Thyroid gland (tissue), 4 donors: Measurements from ENCODE around the gene CSH1. TPM values are rescaled to one million over a fixed set of nuclear protein-coding genes. Genes with fewer than 3 reads are reported as not detected.
A peak's percentile ranks its signal among the peaks of the same experiment; 100 is the strongest.

Experiments
- DNase-seq, 2 donors: peaks; one replicate each; pipeline ENCODE4 v3.0.0-alpha.2; 2019
- H3K27ac ChIP-seq, 3 donors: fragments of 200-600 bp; sonication (generic); 1 replicate in 2 of 3; 2 replicates in 1 of 3; pipeline ENCODE4 v1.5.1; 2016 to 2019; ENCODE audit warnings: mild to moderate bottlenecking in 1 of 3, moderate library complexity in 1 of 3
- H3K27me3 ChIP-seq: fragments of 200-600 bp; sonication (generic); one replicate; pipeline ENCODE4 v1.5.1; 2019
- H3K36me3 ChIP-seq, 2 donors: fragments of 200-600 bp; sonication (generic); one replicate each; pipeline ENCODE4 v1.5.1; 2016 to 2019
- H3K4me1 ChIP-seq, 2 donors: fragments of 200-600 bp; sonication (generic); one replicate each; pipeline ENCODE4 v1.5.1; 2017 to 2019
- H3K4me3 ChIP-seq, 3 donors: fragments of 200-600 bp; sonication (generic); replicated peaks in 1 of 3; 1 replicate in 2 of 3; 2 replicates in 1 of 3; pipeline ENCODE4 v1.5.1; 2016; ENCODE audit warnings: mild to moderate bottlenecking in 1 of 3
- H3K9me3 ChIP-seq: fragments of 200-600 bp; sonication (generic); one replicate; pipeline ENCODE4 v1.5.1; 2017
- POLR2A ChIP-seq, 2 donors: fragments of 450-650 bp; IDR thresholded peaks; one replicate each; pipeline ENCODE4 v1.6.1; 2017; ENCODE audit warnings: antibody characterized with exemption in 2 of 2, mild to moderate bottlenecking in 2 of 2, moderate library complexity in 1 of 2
- WGBS, 2 donors: methylation state at CpG; one replicate each; pipeline ENCODE4 v1.1.5; 2017; 5-methylcytosine and 5-hydroxymethylcytosine counted together
- intact Hi-C: fragments of 100-400 bp; cut with DNase I; formaldehyde crosslinking; loops from one replicate; pipeline ENCODE4 v1.15.1; 2023
- total RNA-seq, 4 donors: library from RNA; depleted of rRNA; stranded (reverse); fragments of >200 nt; gene quantifications; one replicate each; pipeline ENCODE4 v1.2.3, GENCODE V29; 2016
- TF ChIP-seq, protein P1 (sequence below), 6 experiments: fragments of 200-600 bp in 3 of 6; fragments of 450-650 bp in 3 of 6; sonication (generic) in 3 of 6; IDR thresholded peaks; one replicate each; pipeline ENCODE4 v1.5.1; 2016 to 2019; ENCODE audit warnings: antibody characterized with exemption in 6 of 6, mild to moderate bottlenecking in 2 of 6, inconsistent platforms in 1 of 6, moderate library complexity in 1 of 6

The CSH1 gene
- total RNA-seq, 4 donors from 2014 or later = not detected

DNA sequence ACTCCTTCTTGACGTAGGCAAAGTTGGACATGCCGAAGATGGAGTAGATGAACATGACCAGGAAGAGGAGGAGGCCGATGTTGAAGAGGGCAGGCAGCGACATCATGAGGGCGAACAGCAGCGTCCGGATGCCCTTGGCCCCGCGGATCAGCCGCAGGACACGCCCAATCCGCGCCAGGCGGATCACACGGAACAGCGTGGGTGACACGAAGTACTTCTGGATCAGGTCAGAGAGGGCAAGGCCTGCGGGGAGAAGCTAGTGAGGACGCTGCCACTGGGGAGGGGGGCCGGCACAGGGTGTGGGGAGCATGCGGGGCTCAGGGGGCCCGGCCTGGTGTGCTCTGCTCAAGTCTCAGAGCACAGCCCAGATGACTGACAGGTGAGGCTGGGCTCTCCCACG lies 45.4 kb upstream of the CSH1 start:
- Histone ChIP-seq H3K9me3 (no peaks in the 10 kb centered on the region), H3K4me3 (no peak overlapping the region), H3K4me1 (peaks cover 13 to 18% of the 10 kb centered on the region in 2 donors), H3K27me3 (no peaks in the 10 kb centered on the region), H3K27ac (no peak overlapping the region), H3K36me3 (no peaks in the 10 kb centered on the region)
- TF ChIP-seq, protein P1, sequence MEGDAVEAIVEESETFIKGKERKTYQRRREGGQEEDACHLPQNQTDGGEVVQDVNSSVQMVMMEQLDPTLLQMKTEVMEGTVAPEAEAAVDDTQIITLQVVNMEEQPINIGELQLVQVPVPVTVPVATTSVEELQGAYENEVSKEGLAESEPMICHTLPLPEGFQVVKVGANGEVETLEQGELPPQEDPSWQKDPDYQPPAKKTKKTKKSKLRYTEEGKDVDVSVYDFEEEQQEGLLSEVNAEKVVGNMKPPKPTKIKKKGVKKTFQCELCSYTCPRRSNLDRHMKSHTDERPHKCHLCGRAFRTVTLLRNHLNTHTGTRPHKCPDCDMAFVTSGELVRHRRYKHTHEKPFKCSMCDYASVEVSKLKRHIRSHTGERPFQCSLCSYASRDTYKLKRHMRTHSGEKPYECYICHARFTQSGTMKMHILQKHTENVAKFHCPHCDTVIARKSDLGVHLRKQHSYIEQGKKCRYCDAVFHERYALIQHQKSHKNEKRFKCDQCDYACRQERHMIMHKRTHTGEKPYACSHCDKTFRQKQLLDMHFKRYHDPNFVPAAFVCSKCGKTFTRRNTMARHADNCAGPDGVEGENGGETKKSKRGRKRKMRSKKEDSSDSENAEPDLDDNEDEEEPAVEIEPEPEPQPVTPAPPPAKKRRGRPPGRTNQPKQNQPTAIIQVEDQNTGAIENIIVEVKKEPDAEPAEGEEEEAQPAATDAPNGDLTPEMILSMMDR (IDR thresholded peaks at IDR 0.05) = no peak
- TF ChIP-seq POLR2A (IDR thresholded peaks at IDR 0.05) = no peak
- DNase-seq = no peak
- intact Hi-C loops = no loop called here
- WGBS, 2 donors = 93 to 94% methylated on average over 23 of the region's 23 CpGs

DNA sequence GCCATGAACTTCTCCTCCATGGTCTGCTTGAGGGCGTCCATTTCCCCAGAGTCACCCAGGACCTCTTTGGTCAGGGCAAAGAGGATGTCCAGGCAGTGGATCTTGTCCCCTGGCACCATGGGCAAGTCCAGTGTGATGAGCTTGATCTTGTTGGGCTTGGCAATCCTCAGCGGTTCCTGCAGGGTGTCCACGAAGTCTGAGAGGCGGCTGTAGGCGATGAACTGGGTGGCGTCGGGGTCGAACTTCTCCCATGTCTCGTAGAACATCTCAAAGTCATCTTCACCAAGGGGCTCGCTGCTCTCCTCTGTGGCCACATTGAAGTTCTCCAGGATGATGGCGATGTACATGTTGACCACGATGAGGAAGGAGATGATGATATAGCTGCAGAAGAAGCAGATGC lies 44.8 kb upstream of the CSH1 start:
- intact Hi-C loops = no loop called here
- Histone ChIP-seq H3K9me3 (no peaks in the 10 kb centered on the region), H3K4me3 (no peak overlapping the region), H3K27ac (no peak overlapping the region), H3K27me3 (no peaks in the 10 kb centered on the region), H3K36me3 (no peaks in the 10 kb centered on the region), H3K4me1 (peaks cover 7 to 12% of the 10 kb centered on the region in 2 donors)
- DNase-seq = no peak
- TF ChIP-seq POLR2A (IDR thresholded peaks at IDR 0.05) = no peak
- TF ChIP-seq, protein P1 (IDR thresholded peaks at IDR 0.05) = no peak
- WGBS, 2 donors = 96 to 97% methylated on average over 12 of the region's 12 CpGs

DNA sequence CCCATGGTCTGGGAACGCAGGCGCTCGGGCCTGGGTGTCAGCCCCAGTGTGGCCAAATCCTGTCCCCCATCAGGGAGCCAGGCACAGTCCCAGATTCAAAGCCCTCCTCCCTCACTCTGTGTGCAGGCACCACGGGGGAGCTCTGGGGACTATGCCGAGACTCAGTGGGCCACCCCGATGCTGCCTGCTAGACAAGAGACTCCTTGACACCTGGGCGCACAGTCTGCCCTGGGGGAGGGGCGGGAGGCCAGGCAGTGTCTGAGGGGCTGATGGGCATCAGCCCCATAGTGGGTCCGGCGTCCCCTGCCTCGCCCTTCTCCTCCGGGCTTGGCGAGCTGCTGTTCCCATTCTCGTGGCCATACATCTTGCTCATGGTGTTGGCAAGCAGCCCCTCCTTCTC lies 44.2 kb upstream of the CSH1 start:
- Histone ChIP-seq H3K36me3 (no peaks in the 10 kb centered on the region), H3K9me3 (no peaks in the 10 kb centered on the region), H3K4me3 (no peak overlapping the region), H3K4me1 (peaks cover 2 to 6% of the 10 kb centered on the region in 2 donors), H3K27me3 (no peaks in the 10 kb centered on the region), H3K27ac (no peak overlapping the region)
- WGBS, 2 donors = 93 to 99% methylated on average over 11 to 12 of the region's 14 CpGs
- TF ChIP-seq, protein P1 (IDR thresholded peaks at IDR 0.05) = no peak
- DNase-seq = no peak
- intact Hi-C loops = no loop called here

DNA sequence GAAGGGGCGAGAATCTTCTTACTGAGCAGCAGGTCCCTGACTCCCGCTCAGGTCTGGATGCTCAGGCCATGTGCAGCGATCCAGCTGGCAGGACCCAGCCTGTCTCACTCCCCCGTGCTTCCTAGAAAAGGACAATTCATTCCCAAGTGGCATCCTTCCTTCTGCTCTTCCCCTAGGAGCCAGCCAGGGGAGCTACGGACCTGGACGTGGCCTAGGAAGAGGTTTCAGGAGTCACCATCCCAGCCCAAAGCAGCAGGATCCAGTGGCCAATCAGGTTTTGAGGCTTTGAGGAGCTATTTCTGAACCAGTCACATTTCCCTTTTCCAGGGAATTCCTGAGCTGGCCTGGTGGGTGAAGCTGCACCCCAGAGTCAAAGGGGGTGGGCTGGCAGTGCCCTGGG lies 43.5 kb upstream of the CSH1 start:
- no peak for TF ChIP-seq POLR2A (IDR thresholded peaks at IDR 0.05)
- TF ChIP-seq, protein P1 (IDR thresholded peaks at IDR 0.05) = no peak
- intact Hi-C loops = no loop called here
- H3K9me3 ChIP-seq = no peaks in the 10 kb centered on the region
- no peaks in the 10 kb centered on the region for H3K27me3 ChIP-seq
- 73 to 75% methylated on average over 6 of the region's 6 CpGs for whole genome bisulfite sequencing, 2 donors
- H3K4me1 ChIP-seq = no peaks in the 10 kb centered on the region
- no peaks in the 10 kb centered on the region for H3K36me3 ChIP-seq
- no peak for DNase-seq
- H3K27ac ChIP-seq = peak overlapping the region in 1 of 3 donors; percentile 20
- H3K4me3 ChIP-seq = no peak overlapping the region

DNA sequence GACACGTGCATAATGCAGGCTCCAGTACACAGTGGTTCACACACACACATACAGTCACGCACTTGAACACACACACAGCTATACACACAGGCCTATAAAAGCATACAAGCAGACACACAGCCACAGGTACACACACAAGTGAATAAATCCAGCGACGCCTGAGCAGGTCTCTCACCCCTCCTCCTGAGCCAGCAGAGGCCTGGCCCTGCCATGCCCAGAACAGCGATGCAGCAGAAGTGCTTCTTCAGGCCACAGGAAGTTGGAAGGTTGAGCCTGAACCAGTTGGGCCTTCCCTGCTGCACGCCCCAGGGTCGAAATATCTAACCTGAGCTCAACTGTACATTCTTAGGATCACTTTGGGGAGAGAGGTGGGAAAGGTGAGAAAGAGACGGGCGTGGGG lies 43.0 kb upstream of the CSH1 start:
- TF ChIP-seq POLR2A (IDR thresholded peaks at IDR 0.05) = no peak
- TF ChIP-seq, protein P1 (IDR thresholded peaks at IDR 0.05) = no peak
- WGBS, 2 donors = 69 to 75% methylated on average over 9 of the region's 9 CpGs
- Histone ChIP-seq H3K36me3 (no peaks in the 10 kb centered on the region), H3K9me3 (no peaks in the 10 kb centered on the region), H3K4me1 (no peaks in the 10 kb centered on the region), H3K27ac (peak overlapping the region in 1 of 3 donors; percentile 20), H3K4me3 (no peak overlapping the region), H3K27me3 (no peaks in the 10 kb centered on the region)
- intact Hi-C loops = no loop called here
- peak; percentile 55 to 58 for DNase-seq
